Measurements from ENCODE around the gene ANK3.

The ANK3 gene

DNA sequence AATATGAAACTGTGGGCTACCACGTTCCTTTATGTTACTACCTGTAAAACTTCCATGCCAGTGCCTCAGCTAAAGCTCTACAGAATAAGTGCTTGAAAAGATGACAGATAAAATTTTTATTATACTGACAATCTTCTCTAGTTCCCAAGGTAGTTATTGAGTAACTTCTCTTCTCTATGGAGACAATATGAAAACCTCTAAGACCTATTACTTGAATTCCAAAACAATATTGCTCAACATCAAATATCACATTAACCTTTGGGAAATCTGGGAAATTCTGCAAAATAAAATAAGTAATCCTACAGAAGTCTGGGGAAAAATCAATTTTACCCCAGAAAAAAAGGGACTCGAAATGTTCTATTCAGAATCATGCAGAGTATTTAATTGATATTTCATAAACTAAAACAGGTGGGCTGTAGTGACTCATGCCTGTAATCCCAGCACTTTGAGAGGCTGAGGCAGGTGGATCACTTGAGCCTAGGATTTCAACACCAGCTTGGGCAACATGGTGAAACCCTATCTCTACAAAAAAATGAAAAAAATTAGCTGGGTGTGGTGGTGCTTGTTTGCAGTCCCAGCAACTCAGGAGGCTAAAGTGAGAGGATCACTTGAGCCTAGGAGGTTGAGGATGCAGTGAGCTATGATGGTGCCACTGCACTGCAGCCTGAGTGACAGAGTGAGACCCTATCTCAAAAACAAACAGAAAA lies 23.8 kb upstream of the ANK3 start:
- DNase-seq (ENCODE audit: low read depth, low spot score) = no peak

DNA sequence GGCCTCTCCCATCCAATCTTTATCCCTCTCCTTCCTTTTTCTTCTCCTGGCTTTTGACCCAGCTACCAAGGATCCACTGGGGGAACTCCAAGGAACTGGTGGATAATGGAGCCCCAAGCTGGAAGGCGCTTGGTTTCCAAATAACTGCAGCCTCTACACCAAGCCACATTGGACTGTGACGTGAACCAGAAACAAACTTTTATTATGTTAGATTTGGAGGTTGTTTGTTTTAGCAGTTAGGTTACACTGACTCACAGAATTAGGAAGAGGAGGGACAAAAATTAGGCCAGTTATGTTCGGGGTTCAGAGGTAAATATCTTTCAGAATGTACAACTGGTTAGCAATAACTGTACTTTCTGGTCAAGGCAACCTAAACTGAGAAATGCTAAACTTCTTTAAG lies 21.3 kb upstream of the ANK3 start:
- no peak for DNase-seq (ENCODE audit: low read depth, low spot score)

DNA sequence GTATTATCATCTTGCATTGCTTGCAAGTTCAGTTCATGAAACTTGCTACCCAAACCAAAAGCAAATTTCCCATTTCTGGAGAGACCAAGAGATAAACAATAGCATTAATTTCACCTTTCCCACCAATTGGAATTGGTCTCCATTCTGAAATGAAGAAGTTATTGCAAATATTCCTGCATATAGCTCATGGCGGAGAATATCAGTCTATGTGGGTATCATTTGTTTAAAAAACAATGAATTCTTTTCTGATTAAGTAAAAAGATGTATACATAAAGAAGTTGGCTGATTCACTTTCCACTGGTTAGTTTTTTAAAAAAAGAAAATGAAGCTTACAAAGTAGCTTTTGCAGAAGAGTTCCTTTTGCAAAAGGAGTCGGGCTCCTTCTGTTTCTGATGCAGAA lies 19.5 kb upstream of the ANK3 start:
- DNase-seq (ENCODE audit: low read depth, low spot score) = no peak

DNA sequence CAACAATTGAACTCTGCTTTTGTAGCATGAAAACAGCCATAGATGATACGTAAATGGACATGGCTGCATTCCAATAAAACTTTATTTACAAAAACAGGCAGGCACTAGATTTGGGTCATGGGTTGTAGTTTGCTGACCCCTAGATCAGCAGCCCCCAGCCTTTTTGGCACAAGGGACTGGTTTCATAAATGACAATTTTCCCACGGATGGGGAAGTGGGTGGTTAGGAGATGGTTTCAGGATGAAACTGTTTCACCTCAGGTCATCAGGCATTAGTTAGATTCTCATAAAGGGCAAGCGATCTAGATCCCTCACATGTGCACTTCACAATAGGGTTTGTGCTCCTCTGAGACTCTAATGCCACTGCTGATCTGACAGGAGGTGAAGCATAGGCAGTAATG lies 16.5 kb upstream of the ANK3 start:
- DNase-seq (ENCODE audit: low read depth, low spot score) = no peak

DNA sequence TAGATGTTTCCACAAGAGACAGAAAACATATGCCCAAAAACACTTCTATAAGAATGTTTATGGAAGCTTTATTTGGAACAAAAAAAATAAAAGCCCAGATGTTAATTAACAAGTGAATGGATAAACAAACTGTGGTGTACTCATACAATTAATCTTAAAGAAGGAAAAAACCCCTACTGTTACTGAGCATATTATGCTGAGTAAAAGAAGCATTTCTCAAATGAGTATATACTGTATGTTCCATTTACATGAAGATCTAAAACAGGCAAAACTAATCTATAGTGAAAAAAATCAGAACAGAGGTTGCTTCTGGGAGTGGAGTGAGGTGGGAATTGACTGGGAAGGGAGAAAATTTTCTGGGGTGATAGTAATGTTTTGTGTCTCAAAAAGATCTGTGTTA lies 15.5 kb upstream of the ANK3 start:
- no peak for DNase-seq (ENCODE audit: low read depth, low spot score)

DNA sequence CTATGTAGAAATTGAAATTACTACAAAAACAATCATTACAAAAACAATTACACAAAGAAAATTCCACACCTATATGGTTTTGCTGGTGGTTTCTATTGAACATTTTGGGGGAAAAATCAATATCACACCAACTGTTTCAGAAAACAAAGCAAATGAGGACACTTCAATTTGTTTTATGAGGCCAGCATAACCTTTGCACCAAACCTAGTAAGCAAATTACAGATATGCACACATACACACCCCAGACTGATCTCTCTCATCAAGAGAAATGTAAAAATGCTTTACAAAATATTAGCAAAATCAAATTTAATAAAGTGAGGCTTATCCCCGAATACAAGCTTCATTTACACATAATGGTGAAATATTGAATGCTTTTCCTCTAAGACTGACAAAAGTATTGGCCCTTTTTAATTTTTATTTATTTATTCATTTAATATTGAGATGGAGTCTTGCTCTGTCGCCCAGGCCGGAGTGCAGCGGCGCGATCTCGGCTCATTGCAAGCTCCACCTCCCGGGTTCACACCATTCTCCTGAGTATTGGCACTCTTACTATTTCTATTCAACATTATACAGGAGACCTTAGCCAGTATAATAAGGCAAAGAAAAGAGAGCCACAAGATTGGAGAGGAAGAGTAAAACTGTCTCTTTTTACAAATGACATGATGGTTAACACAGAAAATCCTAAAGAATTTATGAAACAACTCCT lies 13.6 kb upstream of the ANK3 start:
- no peak for DNase-seq (ENCODE audit: low read depth, low spot score)

DNA sequence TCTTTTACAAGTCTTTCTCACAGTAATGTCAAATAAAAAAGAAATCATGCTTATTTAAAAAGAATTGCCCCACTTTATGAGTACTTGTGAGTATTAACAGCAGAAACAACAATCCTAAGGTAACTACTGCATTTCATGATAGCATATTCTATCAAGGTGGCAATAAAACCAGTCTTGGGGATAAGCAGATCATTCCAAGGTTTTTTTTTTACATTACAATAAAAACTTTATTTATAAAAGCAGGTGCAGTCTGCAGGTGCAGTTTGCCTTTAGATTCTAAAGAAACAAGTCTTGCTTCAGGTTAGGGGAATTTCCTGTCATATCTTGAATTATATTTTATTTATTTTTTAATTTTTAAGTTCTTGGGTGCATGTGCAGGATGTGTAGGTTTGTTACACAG lies 10.7 kb upstream of the ANK3 start:
- no peak for DNase-seq (ENCODE audit: low read depth, low spot score)

DNA sequence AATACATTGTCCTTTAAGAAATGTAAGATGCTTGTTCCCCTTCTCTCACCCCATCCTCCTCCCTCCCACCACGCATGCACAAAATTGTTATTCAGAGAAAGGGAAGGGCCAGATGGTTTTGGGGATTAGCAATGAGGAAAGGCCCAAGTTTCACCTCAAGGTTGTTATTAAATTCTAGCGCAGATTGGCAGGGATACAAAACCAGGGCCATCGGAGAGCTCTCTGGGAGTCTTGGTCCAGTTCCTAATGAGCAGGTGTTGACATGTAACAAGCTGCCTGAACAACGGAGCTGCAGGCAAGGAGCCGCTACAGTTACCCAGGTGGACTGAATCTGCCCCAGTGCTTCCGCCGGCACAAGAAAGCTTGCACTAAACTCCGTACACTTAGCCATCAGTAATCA lies 9.7 kb upstream of the ANK3 start:
- no peak for DNase-seq (ENCODE audit: low read depth, low spot score)

DNA sequence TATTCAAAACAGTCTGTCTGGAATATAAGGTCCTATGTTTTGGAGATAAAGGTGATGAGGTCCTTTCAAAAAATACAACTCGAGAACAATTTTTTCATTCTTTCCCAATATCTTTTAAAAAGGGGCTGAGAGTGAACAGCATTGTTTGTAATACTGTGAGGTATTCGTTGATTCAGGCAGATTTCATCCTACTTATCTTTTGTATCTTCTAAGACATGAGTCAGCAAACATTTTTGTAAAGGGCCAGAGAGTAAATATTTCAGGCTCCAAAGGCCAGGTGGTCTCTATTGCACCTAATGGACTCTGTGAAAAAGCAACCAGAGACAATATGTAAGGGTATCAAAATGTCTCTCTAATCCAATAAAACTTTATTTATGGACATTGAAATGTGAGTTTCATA lies 8.1 kb upstream of the ANK3 start:
- no peak for DNase-seq (ENCODE audit: low read depth, low spot score)

DNA sequence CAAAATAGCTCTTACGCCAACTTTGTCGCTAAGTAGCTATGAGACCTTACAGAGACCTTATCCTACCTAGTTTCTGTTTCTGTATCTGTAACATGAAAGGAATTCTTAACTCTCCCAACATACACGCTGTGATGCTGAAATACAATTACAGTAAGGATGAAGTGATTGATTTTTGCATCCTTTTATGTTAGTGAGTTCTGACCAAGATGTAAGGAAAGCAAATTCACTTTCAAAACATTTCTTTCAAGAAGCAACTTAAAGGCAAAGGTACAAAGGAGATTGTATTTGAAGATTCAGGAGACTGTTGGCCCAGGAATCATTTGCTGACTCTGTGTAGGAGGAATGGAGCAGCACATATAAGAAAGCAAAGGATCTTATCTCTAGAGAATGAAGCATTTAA lies 7.1 kb upstream of the ANK3 start:
- no peak for DNase-seq (ENCODE audit: low read depth, low spot score)

DNA sequence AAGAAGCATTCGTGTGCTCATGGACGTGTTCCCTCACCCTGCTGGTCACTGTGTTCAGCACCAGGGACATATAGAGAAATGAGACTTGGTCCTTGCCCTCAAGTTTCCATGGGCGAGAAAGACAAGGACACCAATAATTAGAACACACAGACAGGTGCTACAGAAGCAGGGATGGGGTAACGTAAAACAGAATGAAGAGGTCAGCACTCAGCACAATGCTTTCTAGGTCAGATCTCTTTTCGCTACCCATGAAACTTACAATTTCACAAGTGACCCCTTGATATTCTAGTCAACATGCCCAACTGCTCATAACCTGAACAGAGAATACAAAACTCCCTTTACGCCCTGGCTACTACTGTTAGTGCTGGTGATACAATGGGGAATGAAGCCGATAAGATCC lies 6.0 kb upstream of the ANK3 start:
- DNase-seq (ENCODE audit: low read depth, low spot score) = no peak

DNA sequence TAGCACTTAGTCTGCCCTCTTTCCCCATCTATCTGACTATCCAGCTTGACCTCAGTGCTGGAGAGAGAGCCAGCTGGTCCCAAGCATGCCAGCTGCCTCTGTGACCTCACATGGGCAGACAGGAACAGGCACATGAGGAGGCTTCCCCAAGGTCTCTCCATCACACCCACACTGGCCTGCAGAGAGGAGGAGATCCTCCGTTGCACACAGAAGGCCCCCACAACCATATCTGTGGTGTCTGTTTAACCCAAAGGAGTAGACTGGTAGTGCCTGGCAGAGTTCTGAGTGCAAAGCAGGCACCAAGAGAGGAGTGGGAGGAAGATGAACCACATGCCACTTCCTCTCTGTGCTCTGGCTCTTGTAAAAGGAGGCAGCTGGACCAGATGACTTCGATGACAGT lies 4.8 kb upstream of the ANK3 start:
- DNase-seq (ENCODE audit: low read depth, low spot score) = no peak

DNA sequence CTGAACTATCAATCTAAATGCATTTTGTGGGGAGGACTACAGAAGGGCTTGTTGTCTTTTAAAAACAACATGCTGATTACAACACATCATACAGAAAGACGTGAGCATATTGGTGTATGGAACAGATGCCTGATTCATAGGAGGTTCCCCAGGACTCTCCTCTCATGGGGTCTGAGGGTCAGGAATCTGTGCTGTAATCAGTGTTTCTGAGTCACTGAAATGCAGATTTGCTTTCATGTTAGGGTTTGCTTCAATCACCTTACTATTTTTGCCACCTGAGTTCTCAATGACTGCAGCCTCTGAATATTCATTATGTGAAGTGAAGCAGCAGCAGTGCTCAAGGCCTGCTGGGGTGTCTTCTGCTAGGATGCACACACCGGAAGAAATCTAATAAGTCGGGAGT lies 550 bp upstream of the ANK3 start:
- no peak for DNase-seq (ENCODE audit: low read depth, low spot score)

DNA sequence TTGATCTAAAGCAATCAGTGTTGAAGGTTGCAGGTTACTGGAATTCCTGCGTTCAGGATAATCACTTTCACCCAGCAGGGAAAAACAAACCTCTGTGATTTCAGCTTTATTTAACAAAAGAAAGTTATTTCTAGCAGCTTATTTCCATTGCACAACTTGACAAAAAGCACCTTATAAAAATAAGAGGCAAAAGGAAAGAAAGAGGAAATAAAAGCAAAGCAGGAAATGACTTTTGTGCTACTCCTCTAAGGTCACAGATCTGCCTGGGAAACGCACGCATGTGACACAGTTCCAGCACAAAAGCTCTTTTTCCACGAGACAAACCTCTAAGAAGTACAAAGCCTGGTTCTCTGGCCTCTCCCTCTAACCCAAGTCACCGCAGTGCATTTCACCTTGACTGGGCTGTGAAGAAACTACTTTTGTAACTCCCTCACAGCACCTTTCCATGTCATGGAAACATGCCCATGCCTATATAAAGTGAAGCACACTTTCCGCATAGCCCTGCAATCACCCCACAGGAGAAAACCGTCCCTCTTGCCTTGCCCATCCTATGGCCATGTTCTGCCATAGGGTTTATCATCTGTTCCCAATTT lies 870 bp downstream of the ANK3 start:
- DNase-seq (ENCODE audit: low read depth, low spot score) = no peak

DNA sequence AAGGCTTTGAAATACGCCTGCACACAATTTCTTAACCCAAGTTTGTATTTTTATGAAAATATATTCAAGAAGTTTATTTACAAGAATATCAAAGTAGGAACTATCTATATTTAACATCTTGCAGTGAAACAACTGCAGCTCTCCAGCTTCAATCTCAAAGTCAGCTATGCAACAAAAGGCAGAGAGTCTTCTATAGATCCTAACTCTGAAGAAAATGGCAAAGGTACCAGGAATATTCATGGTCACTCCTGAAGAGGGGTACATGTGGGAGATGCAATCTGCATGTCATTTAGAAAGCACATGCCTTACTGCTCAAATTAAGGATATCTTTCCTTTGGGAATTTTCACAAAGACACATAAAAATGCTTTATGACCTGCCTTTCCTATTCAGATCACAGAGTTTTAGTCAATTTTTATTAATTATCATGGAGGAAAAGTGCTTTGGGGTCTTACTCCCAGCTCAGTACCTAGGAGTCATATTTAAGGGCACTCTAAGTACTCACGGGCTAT lies 1.5 kb downstream of the ANK3 start:
- DNase-seq (ENCODE audit: low read depth, low spot score) = no peak

DNA sequence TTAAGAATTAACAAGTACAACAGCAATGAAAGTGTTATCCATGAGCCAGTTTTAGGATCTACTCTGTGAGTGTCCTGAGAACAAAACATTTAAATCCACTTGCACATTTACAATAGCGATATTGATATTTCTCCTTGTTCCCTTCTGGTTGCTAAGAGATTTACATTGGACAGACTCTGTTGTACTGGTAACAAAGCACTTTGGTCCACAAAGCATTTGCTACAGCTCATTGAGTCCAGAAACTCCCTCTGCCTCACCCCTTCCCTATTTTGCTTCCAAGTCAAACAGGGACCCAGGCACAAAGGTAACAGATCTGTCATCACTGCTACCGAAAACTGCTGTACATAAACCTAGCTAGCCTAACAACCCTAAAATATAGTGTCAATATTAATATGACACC lies 2.1 kb downstream of the ANK3 start:
- no peak for DNase-seq (ENCODE audit: low read depth, low spot score)

DNA sequence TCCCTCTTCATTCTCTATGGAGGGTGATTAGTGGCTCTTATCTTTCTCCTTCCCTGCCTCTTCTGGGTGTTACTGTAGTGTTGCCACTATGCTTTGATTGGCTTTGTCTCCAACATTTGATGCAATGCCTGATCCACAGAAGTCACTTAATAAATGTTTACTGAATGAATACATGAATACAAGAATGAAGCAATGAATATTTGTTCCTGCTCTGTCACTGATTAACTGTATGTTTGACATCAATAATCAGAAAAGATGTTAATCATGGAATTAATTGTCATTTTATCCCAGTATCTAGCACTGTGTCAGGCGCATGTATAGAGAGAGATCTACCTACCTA lies 4.3 kb downstream of the ANK3 start:
- DNase-seq (ENCODE audit: low read depth, low spot score) = no peak

DNA sequence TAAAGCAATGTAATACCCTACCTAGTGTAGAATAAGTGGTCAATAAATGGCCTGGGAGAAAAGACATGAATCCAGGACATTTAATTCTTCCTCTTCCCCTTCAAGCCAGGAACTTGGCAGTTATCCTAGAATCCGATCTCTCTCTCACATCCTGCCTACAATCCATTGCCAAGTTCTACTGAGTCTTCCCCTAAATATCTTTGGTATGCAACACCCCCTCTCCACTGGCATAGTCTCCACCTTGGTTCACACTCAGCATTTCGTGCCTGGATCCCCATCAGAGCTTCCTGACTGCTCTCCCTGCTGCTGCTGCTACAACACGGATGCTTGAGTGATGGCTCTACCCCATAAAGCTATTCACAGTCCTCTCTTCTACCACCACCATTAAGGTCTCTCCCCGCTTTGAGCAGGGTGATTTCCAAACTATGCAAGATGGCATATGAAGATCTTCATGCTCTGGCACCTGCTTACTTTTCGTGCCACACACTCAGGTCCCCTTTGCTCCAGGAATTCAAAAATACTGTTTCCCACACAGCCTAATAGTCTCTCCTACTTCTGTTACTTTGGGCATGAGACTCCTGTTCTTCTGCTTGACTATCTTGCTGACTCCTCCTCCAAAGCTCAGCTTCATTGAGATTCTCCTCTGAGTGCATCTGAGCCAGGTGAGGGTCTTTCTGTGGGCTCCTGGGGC lies 4.8 kb downstream of the ANK3 start:
- DNase-seq (ENCODE audit: low read depth, low spot score) = no peak

DNA sequence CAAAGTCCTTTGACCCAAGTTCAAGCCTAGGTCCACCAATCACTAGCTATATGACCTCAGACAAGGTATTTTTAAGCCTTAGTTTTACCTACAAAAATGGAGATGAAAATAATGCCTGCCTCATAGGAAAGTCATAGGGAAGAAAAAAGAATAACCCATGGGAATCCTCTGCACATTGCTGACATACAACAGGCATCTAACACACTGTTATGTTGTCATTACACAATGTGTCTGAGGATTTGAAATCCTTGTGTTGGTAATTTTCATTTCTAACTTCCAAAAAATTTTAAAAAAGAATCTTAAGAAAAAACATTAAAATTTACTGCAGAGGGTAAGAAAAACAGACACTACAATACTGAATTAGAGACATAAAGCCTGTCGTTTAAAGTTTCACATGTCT lies 5.7 kb downstream of the ANK3 start:
- DNase-seq (ENCODE audit: low read depth, low spot score) = no peak

DNA sequence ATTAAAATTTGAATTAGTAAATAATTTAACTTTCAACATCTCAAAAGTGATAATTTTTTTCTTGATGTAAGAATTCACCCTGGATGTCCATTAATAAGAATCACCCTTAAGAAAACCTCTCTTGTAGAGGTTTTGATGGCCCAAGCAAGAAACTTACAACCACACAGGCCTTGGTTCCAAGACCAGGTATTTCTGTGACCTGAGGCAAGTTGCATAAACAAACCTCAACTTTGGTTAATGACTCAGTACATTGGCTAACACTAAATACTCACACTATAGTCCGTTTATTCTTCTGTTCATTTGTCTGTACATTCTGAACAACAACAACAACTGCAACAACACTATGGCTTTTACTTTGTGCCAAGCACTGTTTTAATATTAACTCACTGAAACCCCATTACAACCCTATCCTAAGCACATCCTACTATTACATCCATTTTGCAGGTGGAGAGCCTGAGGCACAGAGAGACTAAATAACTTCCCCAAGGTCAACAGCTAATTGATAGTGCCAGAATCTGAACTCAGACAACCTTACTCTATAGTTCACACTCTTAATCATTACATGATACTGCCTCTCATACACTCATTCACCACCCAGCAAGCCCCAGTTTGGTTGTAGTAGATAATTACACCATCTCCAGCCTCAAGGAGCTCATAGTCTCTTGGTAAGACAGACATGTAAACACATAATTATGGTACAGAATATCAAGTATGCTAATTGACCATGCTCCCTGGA lies 6.6 kb downstream of the ANK3 start:
- no peak for DNase-seq (ENCODE audit: low read depth, low spot score)

DNA sequence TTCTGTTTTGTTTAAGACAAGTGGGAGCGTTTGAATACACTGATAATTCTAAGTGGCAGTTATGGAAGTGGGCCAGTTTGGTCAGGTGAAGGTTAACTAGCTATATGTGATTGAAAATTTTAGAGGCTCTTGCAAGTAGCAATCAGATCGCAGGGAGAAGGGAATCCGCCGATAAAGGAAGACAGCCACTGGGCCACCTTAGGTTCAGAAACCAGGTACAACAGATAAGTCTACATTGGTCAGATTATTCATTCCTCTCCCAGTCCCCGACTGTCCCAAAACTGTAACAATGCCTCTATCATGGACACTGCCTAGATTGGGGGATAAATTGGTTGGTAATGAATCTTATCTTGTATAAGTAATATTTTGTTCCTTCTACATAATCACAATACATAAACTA lies 8.9 kb downstream of the ANK3 start:
- DNase-seq (ENCODE audit: low read depth, low spot score) = no peak

DNA sequence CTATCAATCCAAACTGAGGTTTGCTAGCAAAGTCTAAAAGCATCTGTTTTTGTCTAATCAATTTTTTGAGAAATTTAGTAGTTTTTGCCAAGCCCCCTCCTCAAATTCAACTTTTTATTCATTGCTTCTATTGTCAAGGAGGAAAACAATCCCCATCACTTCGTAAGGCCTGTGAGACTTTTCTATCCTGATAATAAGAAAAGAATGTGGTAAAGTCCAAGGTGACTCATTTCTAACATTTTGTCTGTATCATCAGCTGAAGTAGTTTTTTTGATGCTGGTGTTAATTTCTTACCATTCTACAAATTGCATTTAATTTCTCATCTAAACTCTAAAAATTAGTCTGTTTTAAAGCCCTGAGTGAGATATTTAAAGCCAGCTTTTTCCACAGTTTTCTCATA lies 11.7 kb downstream of the ANK3 start:
- DNase-seq (ENCODE audit: low read depth, low spot score) = no peak
